SK-N-SH treated with all-trans-retinoic acid at 6 μM for 48 hours (cell line): ENCODE measurements around the gene MED13.
A peak's percentile ranks its signal among the peaks of the same experiment; 100 is the strongest.

Experiments used
- ATAC-seq: fragments of 200-7000 bp; cut with Tn5 transposase; 3 replicates; pipeline ENCODE4 v1.9.1; 2020; ENCODE audit warnings: mild to moderate bottlenecking, moderate library complexity
- ARNTL ChIP-seq: fragments of 450-650 bp; formaldehyde crosslinking; IDR thresholded peaks from 2 replicates; pipeline ENCODE4 v1.5.0; 2020; ENCODE audit warnings: low read depth, mild to moderate bottlenecking, moderate library complexity, borderline replicate concordance
- BACH2 ChIP-seq: fragments of 250-450 bp; sonication (Bioruptor Pico); IDR thresholded peaks from 2 replicates; pipeline ENCODE4 v1.9.0; 2021; ENCODE audit warnings: mild to moderate bottlenecking, borderline replicate concordance
- CSRNP3 ChIP-seq: fragments of 250-450 bp; sonication (Bioruptor Pico); IDR thresholded peaks from 2 replicates; pipeline ENCODE4 v1.5.1; 2021; ENCODE audit warnings: mild to moderate bottlenecking, moderate library complexity
- ESRRG ChIP-seq: fragments of 250-450 bp; sonication (Bioruptor Pico); IDR thresholded peaks from 2 replicates; pipeline ENCODE4 v1.6.1; 2021; ENCODE audit warnings: mild to moderate bottlenecking
- GLIS3 ChIP-seq: fragments of 250-450 bp; sonication (Bioruptor Pico); IDR thresholded peaks from 2 replicates; pipeline ENCODE4 v1.5.0; 2020; ENCODE audit warnings: mild to moderate bottlenecking, moderate library complexity
- OSR1 ChIP-seq: fragments of 250-450 bp; sonication (Bioruptor Pico); IDR thresholded peaks from 2 replicates; pipeline ENCODE4 v1.8.0; 2022; ENCODE audit warnings: moderate library complexity, mild to moderate bottlenecking, inconsistent platforms
- PATZ1 ChIP-seq: fragments of 250-450 bp; sonication (Bioruptor Pico); IDR thresholded peaks from 2 replicates; pipeline ENCODE4 v1.8.0; 2020; ENCODE audit warnings: mild to moderate bottlenecking, moderate library complexity, borderline replicate concordance
- POU6F1 ChIP-seq: fragments of 250-450 bp; sonication (Bioruptor Pico); IDR thresholded peaks from 2 replicates; pipeline ENCODE4 v1.8.0; 2021; ENCODE audit warnings: low read depth, mild to moderate bottlenecking, moderate library complexity, borderline replicate concordance
- PPARA ChIP-seq: fragments of 250-450 bp; sonication (Bioruptor Pico); IDR thresholded peaks from 2 replicates; pipeline ENCODE4 v1.5.0; 2020; ENCODE audit warnings: mild to moderate bottlenecking, borderline replicate concordance
- RARB ChIP-seq: fragments of 250-450 bp; sonication (Bioruptor Pico); IDR thresholded peaks from 2 replicates; pipeline ENCODE4 v1.8.0; 2021; ENCODE audit warnings: mild to moderate bottlenecking, moderate library complexity
- SNAI2 ChIP-seq: fragments of 250-450 bp; sonication (Bioruptor Pico); IDR thresholded peaks from 2 replicates; pipeline ENCODE4 v1.5.0; 2020; ENCODE audit warnings: mild to moderate bottlenecking, moderate library complexity
- TCF4 ChIP-seq: fragments of 250-450 bp; sonication (Bioruptor Pico); IDR thresholded peaks from 2 replicates; pipeline ENCODE4 v1.8.0; 2021; ENCODE audit warnings: mild to moderate bottlenecking, moderate library complexity, borderline replicate concordance
- TOX ChIP-seq: fragments of 250-450 bp; sonication (Bioruptor Pico); IDR thresholded peaks from 2 replicates; pipeline ENCODE4 v1.8.0; 2021; ENCODE audit warnings: mild to moderate bottlenecking, moderate library complexity, borderline replicate concordance
- TSHZ2 ChIP-seq: fragments of 250-450 bp; sonication (Bioruptor Pico); IDR thresholded peaks from 2 replicates; pipeline ENCODE4 v1.5.0; 2020; ENCODE audit warnings: mild to moderate bottlenecking, moderate library complexity
- ZC3H10 ChIP-seq: fragments of 250-450 bp; sonication (Bioruptor Pico); IDR thresholded peaks from 2 replicates; pipeline ENCODE4 v1.5.1; 2021; ENCODE audit warnings: mild to moderate bottlenecking, moderate library complexity
- ZFP3 ChIP-seq: fragments of 250-450 bp; sonication (Bioruptor Pico); IDR thresholded peaks from 2 replicates; pipeline ENCODE4 v1.5.0; 2020; ENCODE audit warnings: mild to moderate bottlenecking, moderate library complexity
- ZFP30 ChIP-seq: fragments of 450-650 bp; formaldehyde crosslinking; IDR thresholded peaks from 2 replicates; pipeline ENCODE4 v1.5.0; 2022; ENCODE audit warnings: mild to moderate bottlenecking, moderate library complexity
- ZNF565 ChIP-seq: fragments of 450-650 bp; formaldehyde crosslinking; conservative IDR thresholded peaks from 2 replicates; pipeline ENCODE4 v1.5.0; 2020; ENCODE audit warnings: low read depth, mild to moderate bottlenecking, moderate library complexity
- ZNF8 ChIP-seq: fragments of 450-650 bp; formaldehyde crosslinking; IDR thresholded peaks from 2 replicates; pipeline ENCODE4 v1.5.0; 2020; ENCODE audit warnings: mild to moderate bottlenecking, moderate library complexity

MED13 gene

GRCh38 chr17:62064791-62065563 is at the start of gene MED13:
TSS of gene MED13 (minus strand) at chr17:62065278. CDS start at chr17:62065205, 73 bp downstream.
- peak; percentile 52 for ATAC-seq
- TF ChIP-seq PATZ1 (CRISPR knock-in tag) (0 out of 2 replicates have a peak, but pooled peaks have one; percentile 22), TSHZ2 (CRISPR knock-in tag) (no peak)

- TF ChIP-seq ARNTL (CRISPR knock-in tag) (no peak), POU6F1 (no peak), ZNF8 (CRISPR knock-in tag) (no peak), ZFP30 (no peak), ZFP3 (CRISPR knock-in tag) (no peak), ZNF565 (CRISPR knock-in tag) (no peak), PATZ1 (CRISPR knock-in tag) (no peak), PPARA (no peak), SNAI2 (CRISPR knock-in tag) (no peak), TOX (CRISPR knock-in tag) (no peak), TCF4 (CRISPR knock-in tag) (no peak), GLIS3 (CRISPR knock-in tag) (no peak), RARB (no peak), ESRRG (CRISPR knock-in tag) (no peak), OSR1 (no peak)
- no peak for ATAC-seq
Observed at GRCh38 chr17:62112229-62112628, 47.2 kb upstream of the MED13 start.

- no peak for ATAC-seq
- no peak for TF ChIP-seq ESRRG (CRISPR knock-in tag)
- TF ChIP-seq OSR1 = no peak
- TF ChIP-seq RARB = no peak
- no peak for TF ChIP-seq SNAI2 (CRISPR knock-in tag)
- TF ChIP-seq ZNF8 (CRISPR knock-in tag) = no peak
- TF ChIP-seq GLIS3 (CRISPR knock-in tag) = no peak
- TF ChIP-seq CSRNP3 = no peak
- no peak for TF ChIP-seq BACH2
- TF ChIP-seq ZFP30 = no peak
- no peak for TF ChIP-seq ARNTL (CRISPR knock-in tag)
- TF ChIP-seq ZC3H10 (CRISPR knock-in tag) = no peak
- TF ChIP-seq PATZ1 (CRISPR knock-in tag) = no peak
- no peak for TF ChIP-seq ZNF565 (CRISPR knock-in tag)
- TF ChIP-seq TOX (CRISPR knock-in tag) = no peak
Observed at GRCh38 chr17:62111562-62112171, 46.6 kb upstream of the MED13 start.
